ENCODE results near the gene MOBP.

GRCh38 chr3:39471652-39472051 lies 4.2 kb downstream of the MOBP start:
- TF ChIP-seq CTCF (IDR thresholded peaks at IDR 0.05; ENCODE audit: insufficient read depth, low read length, poor library complexity, severe bottlenecking): no peak
- no peak for TF ChIP-seq EZH2phosphoT487 (conservative IDR thresholded peaks at IDR 0.05; ENCODE audit: low read length)

All from SU-DHL-6 (cell line).